Activated naive CD8-positive, alpha-beta T cell treated with anti-CD3 and anti-CD28 coated beads, Interleukin-2, amount 50 U/mL, for 16 hours (primary cell): Measurements from ENCODE around the gene COL25A1.

Experiments used
- DNase-seq: peaks from one replicate; pipeline ENCODE4 v3.0.0-alpha.2; 2020; ENCODE audit warnings: low read depth, low spot score

Gene COL25A1

GRCh38 chr4:109291707-109292238 lies 10.7 kb downstream of the COL25A1 start:
- DNase-seq, result no peak

DNA sequence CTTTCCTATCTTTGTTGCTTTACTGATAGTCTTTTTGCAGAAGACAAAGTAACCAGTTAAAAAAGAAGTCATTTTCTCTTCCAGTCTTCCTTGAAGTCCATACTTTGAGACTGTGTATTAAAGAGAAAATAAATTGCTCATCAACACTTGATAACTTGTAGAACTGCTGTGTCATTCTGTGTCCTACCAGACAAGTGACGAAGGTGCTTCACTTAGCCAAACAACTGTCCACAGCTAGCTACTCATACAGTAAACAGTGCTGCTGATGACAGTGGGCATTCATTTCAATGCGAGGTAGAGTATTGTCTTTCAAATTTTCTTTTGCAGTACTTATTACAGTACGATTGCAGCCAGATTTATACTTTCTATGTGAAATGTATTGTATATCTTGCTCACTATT lies 11.5 kb downstream of the COL25A1 start:
- DNase-seq, result no peak

GRCh38 chr4:109278594-109279031 lies 23.8 kb downstream of the COL25A1 start:
- DNase-seq, result no peak

DNA sequence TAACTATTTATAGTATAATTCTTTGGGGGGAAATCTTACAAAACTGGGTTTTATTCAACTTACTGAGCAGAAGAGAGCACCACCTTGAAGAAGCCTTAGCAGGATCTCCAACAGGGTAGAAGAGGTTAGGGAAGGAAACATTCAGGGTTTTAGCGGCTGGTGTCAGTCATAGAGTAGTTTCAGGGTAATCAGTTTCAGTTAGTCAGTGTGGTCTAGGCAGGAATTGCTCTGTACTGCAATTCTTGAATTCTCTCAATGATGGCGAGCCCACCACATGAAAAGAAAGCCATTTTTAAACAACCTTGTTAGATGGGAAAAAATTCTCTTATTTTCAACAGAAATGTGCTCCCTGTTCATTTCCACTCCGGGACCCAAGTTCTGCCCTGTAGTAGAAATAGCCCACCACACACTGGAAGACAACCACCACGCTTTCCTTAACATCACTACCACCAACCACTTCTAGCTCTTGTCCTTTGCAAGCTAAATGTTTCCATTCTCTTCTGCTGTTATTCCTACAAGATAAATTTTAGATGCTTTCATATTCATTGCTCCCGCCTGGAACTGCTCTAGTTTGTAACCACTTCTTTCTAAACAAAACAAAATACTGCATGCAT lies 25.9 kb downstream of the COL25A1 start:
- DNase-seq, result no peak

GRCh38 chr4:109275066-109275745 lies 27.3 kb downstream of the COL25A1 start:
- no peak for DNase-seq

DNA sequence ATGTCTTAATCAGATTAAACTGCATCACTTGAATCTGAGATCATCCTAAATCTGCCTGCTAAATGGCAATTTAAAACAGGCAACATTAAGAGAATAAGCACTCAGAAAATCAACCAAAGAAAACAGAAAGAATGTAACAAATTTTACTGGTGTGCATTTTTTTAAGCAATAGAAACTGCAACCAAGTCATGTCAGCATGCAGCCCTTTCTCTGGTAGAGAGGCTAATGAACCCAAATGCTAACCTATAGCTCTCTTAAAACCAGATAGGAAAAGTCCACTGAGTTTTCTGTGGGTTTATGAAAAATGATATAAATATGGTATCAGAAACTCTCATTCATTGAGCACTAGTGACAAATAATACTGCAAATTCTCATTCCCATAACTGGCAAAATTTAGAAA lies 35.6 kb downstream of the COL25A1 start:
- no peak for DNase-seq

DNA sequence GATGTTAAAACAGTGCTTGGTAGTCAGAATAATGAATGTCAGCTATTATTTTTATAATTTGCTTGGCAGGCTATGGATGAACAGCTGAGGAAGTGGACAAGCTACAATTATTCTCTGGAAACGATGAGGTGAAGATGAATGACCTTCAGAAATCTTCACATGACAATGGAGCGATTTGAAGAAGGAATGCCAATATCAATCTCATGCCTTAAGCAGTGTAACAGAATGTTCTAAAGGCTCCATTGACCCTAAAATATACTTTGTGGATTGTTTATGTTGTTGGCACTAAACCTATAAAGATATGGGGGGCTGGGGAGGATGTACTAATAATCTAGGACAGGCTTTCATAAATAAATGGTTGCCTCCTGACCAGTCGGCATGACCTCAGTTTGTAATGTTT lies 36.2 kb downstream of the COL25A1 start:
- DNase-seq, result no peak

DNA sequence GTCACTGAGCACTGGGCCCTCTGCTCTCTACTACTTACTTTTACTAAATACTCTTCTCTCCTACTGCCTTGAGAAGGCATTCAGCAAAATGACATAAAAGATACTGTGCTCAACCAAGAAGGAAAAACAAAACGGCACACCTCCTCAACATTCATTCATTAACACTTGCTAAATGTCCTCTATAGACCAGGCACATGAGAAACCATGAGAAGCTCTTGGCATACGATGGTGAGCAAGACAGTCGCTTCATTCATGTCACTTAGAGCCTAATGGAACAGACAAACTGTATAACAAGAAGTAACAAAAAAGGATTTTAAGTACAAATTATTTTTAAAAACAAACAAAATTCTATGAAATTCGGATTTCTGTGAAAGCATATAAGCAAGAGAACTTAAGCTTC lies 38.7 kb downstream of the COL25A1 start:
- no peak for DNase-seq

GRCh38 chr4:109256818-109257217 lies 45.6 kb downstream of the COL25A1 start:
- no peak for DNase-seq

GRCh38 chr4:109254845-109255244 lies 47.6 kb downstream of the COL25A1 start:
- no peak for DNase-seq

DNA sequence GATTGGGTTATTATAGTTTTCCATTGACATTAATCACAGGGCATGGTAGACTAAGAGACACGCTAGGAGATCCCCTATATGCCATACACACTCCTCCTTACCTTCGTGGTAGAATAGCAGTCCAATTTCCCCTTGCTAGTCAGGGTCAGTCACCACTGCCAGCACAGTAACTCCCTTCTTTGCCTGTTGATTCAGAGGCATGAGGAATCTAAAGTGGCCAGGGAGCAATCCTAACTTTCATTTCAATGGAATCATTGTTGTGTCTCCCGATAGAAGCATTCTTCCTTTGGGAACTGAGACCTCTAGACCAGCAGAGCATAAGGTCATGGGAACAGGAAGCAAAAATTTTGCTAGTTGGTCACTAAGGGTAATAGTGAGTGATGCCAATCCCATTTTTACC lies 51.1 kb downstream of the COL25A1 start:
- no peak for DNase-seq

GRCh38 chr4:109248322-109248900 lies 54.0 kb downstream of the COL25A1 start:
- DNase-seq, result no peak

- DNase-seq, result no peak
Measured at GRCh38 chr4:109243871-109244270, 58.6 kb downstream of the COL25A1 start.

DNA sequence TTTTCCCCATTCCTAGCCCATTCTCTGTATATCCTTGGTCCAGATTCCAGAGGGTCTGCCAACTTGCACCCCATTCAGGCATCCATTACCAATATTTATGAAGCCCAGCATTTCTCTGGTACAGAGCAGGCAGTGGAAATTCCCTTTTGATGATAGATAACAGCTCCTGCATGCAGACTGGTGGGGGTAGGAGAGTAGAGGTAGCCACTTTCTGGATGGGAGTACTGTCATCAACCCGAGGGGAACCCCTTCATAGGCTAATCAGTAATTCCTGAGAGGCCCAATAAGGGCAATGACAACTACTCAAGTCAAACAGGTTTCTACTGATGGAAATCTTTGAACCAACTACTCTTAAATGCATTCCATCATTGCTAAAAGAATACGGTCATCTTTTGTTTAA lies 63.7 kb downstream of the COL25A1 start:
- DNase-seq, result no peak

DNA sequence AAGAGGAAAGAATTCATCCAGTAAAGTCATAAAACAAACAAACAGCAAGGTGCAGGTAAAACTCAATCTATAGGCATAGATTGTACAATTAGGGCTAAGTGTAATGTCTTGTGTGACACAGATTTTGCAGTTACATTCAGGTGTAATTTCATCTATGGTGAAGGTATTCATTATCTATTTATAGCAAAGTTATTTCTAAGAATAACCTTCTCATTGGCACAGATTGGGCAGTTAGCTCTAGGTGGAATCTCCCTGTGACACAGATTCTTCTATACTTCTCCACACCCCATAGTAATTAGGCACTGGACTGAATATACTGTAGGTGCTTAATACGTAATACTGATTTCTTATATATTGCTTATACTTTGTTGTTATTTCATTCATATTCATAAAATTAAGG lies 66.8 kb downstream of the COL25A1 start:
- no peak for DNase-seq

DNA sequence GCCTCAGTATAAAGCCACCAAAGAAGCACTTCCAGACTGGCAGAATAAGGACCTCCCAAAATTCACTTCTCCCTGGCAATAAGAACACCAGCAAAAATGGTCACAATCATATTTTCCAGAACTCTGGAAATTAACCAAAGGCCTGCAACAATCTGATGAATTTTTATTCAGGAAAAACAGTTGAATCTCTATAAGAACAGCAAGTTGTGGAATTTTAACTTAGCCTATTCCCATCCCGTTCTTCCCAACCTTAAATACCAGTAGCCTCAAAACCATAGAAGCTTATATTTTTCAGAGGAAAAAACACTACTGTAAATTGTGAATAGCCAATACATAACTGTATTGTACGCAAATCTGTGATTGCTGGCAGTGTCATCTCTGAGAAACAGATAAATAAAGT lies 67.9 kb downstream of the COL25A1 start:
- DNase-seq, result no peak

- DNase-seq, result no peak
Measured at GRCh38 chr4:109233570-109233969, 68.9 kb downstream of the COL25A1 start.

DNA sequence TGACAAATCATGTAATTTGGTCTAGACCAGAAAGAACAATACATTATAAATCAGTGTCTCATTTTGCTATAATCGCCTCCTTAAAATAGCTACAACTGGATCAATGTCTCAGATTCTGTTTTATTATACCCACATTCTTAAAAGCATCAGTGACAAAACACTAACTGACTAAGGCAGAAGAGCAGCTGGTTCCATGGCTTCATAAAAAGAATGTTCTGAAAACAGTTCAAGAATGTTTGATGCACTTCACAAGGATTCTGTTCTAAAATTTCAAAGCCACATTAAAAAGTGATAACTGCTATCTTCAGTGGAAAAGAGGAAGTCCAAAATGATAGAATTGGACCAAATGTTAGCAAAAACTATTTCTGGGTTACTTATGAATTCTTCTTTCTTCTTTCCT lies 69.8 kb downstream of the COL25A1 start:
- DNase-seq, result no peak

GRCh38 chr4:109231331-109231730 lies 71.1 kb downstream of the COL25A1 start:
- DNase-seq, result no peak

GRCh38 chr4:109229028-109229427 lies 73.4 kb downstream of the COL25A1 start:
- DNase-seq, result no peak

- no peak for DNase-seq
Measured at GRCh38 chr4:109218288-109218687, 84.2 kb downstream of the COL25A1 start.

- no peak for DNase-seq
Measured at GRCh38 chr4:109216085-109216696, 86.3 kb downstream of the COL25A1 start.

DNA sequence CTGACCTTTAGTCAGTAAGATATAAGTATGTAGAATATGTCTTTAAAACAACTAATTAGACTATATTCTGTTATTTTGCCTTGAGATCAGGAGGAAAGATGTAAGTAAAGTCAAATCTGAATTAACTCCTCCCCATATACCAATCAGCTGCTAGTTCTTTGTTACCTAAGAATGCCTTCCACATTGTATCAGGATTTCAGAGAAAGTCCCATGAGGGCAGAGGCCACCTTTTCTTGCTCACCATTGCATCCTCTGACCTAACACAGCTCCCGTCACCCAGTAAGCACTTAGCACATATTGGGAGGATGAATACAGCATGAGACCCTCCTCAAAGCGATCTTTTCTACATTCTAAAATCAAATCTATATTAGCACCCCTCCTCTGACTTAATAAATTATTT lies 87.0 kb downstream of the COL25A1 start:
- DNase-seq, result no peak
